Esophagus squamous epithelium (tissue), 4 donors: ENCODE results near the gene VOPP1.

ENCODE experiments used
- POLR2A ChIP-seq, 4 donors: fragments of 450-650 bp; IDR thresholded peaks; one replicate each; pipeline ENCODE4 v1.6.1; 2017; ENCODE audit warnings: antibody characterized with exemption in 4 of 4, mild to moderate bottlenecking in 4 of 4, moderate library complexity in 3 of 4
- TF ChIP-seq, protein P1 (sequence below), 6 experiments: fragments of 450-650 bp in 4 of 6; fragments of 200-600 bp in 2 of 6; sonication (generic) in 2 of 6; IDR thresholded peaks; one replicate each; pipeline ENCODE4 v1.5.1; 2016 to 2019; ENCODE audit warnings: antibody characterized with exemption in 6 of 6, mild to moderate bottlenecking in 4 of 6, moderate library complexity in 4 of 6

DNA sequence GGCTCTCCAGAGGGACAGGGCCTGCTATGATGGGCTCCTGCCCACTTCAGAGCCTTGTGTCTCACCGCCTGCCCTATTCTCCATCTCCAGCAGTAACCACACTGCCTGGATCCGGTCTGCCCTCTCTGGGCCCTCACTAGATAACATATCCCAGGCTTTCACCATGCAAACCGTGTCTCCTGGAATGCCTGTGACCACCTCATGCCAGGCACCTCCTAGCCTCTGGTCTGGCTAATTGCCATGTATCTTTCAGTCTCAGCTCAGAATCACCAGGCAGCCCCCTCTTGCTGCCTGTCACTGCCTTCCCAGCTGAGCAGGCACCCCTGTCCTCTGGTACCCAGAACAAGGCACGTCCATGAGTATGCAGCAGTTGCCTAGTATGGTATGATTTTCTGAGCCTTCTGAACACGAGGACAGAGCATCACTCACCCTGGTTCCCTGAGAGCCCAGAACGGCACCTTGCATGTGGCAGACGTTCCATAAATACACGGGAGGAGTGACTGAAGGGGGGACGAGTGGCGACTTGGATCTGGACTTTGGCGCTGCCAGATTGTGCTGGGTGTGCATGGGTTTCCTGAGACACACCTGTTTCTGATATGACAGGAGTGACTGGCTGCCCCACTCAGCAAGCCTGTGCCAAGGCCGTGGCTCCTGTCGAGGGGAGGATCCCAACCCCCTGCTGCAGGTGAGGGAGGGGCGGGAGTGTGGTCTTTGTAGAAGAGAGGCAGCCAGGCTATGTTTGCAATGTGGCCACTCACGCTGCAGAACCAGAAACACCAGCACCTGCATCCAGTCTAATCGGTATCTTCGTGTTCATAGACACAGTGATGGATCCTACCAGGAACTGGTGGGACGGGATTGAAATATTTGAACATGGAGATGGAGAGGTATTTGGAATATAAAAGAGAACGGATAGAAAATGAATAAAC is 95.2 kb downstream of the VOPP1 start:
- no peak for TF ChIP-seq POLR2A (IDR thresholded peaks at IDR 0.05)
- TF ChIP-seq, protein P1, sequence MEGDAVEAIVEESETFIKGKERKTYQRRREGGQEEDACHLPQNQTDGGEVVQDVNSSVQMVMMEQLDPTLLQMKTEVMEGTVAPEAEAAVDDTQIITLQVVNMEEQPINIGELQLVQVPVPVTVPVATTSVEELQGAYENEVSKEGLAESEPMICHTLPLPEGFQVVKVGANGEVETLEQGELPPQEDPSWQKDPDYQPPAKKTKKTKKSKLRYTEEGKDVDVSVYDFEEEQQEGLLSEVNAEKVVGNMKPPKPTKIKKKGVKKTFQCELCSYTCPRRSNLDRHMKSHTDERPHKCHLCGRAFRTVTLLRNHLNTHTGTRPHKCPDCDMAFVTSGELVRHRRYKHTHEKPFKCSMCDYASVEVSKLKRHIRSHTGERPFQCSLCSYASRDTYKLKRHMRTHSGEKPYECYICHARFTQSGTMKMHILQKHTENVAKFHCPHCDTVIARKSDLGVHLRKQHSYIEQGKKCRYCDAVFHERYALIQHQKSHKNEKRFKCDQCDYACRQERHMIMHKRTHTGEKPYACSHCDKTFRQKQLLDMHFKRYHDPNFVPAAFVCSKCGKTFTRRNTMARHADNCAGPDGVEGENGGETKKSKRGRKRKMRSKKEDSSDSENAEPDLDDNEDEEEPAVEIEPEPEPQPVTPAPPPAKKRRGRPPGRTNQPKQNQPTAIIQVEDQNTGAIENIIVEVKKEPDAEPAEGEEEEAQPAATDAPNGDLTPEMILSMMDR (IDR thresholded peaks at IDR 0.05) = no peak
